ENCODE data around the gene LMTK3.
"Not testable (repeated sequence)": the region's sequence is repeated elsewhere in the genome, so short reads cannot be mapped to it uniquely, and the experiment has no call there.

The LMTK3 gene

GRCh38 chr19:48507911-48508439 lies 3.7 kb downstream of the LMTK3 start:
- DNase-seq, result no peak

DNA sequence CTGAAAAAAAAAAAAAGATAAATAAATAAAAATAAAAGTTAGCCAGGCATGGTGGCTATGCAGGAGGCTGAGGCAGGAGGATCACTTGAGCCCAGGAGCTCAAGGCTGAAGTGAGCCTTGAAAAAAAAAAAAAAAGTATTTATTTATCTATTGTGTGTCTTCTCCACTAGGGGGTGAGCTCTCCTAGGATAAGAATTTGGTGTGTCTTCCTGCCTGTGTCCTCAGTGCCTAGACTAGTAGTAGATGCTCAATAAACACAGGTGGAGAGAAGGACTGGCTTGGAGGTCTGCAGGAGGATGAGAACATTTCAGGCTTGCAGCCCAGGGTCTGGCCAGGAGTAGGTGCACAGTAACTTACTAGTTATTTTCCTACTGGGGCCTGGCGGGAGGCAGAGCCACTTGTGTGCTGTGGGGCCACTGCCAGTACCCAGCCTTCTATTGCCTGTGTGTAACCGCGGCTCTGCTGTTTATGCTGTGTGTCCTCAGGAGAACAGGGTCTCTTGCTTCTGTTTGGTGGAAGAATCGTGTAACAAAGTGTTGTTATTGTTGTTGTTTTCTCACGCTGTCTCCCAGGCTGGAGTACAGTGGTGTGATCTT lies 5.4 kb downstream of the LMTK3 start:
- no peak for DNase-seq

DNA sequence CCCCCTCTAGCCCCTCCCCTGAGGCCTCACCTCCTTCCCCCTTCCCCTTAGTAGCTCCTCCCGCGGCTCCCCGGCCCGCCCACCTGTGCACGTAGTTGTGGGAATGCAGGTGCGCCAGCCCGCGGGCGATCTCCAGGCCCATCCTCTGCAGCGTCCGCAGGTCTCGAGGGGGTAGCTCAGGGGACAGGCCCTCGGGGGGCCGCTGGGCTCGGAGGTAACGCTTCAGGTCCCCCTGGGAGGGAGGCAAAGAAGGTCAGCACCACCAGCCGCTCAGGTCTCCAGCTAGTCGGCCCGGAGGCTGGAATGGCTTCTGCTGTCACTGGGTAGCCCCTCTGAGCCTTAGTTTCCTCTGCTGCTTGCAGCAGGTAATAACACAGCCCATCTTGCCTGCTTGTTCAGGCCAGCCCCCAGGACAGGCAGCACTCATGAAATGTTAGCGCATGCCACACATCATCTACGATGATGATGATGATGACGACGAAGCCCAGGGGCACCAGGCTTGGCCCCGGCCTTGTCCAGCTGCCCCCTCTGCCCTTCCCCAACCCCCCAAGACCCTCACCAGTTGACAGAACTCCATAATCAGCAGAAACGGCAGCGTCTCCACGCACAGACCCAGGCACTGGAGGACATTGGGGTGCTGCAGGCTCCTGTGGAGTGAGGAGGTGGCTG lies 9.2 kb downstream of the LMTK3 start:
- DNase-seq, result peak; percentile 64

DNA sequence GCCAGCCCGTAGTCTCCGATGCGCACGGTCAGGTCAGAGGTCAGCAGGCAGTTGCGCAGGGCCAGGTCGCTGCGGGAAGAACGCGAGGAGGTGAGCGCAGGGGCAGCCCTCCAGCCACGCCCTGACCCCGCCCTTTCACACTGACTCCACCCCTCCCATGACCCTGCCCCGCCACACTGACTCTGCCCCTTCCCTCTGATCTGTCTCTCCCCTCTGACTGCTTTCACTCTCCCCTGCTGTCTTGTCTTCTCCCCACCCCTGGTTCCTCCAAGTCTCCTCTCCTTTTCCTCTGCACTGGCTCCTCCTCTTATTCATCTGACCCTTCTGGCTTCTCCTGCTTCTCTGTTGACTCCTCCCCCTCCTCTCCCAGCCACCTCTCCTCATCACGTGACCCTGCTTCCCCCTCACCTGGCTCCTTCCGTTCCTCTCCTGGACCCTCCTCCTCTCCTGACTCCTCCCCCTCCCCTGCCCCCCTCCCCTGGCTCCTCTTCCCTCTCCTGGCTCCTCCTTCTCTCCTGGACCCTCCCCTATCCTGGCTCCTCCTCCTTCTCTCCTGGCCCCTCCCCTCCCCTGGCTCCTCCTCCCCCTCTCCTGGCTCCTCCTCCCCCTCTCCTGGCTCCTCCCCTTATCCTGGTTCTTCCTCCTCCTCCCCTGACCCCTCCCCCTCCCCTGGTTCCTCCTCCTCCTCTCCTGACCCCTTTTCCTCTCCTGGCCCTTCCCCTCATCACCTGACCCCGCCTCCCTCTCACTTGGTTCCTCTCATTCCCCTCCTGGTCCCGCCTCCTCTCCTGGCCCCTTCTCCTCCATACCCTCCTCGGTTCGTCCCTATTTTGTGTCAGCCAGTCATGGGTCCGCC lies 9.9 kb downstream of the LMTK3 start:
- peak; percentile 51 for DNase-seq

DNA sequence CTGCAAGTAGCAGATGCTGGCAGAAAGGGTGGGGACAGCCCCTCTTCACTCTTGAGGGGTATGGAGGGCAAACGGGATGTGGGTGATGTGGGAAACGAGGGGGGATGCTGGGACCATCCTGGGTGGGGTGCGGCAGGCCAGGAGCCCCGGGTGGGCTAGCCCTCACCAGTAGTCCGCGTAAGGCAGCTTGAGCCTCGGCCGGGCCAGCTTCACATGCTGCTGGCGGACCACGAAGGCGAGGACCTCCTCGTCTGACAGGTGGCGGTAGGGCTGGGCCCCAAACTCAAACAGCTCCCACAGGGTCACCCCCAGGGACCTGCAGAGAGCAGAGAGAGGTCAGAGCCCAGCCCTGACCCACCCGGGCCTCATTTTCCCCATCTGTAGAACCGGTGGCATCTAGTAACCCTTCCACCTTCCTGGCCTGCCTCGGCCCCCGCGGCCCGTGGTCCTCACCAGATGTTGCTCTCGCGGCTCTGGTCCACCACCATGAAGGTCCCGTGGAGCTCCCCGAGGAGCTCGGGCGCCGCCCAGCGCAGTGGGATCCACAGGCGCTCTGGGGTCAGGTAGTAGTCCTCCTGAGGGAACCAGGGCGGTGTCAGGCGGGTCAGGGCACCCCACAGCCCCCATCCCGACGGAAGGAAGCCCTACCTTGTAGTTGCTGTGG lies 10.7 kb downstream of the LMTK3 start:
- no peak for DNase-seq

DNA sequence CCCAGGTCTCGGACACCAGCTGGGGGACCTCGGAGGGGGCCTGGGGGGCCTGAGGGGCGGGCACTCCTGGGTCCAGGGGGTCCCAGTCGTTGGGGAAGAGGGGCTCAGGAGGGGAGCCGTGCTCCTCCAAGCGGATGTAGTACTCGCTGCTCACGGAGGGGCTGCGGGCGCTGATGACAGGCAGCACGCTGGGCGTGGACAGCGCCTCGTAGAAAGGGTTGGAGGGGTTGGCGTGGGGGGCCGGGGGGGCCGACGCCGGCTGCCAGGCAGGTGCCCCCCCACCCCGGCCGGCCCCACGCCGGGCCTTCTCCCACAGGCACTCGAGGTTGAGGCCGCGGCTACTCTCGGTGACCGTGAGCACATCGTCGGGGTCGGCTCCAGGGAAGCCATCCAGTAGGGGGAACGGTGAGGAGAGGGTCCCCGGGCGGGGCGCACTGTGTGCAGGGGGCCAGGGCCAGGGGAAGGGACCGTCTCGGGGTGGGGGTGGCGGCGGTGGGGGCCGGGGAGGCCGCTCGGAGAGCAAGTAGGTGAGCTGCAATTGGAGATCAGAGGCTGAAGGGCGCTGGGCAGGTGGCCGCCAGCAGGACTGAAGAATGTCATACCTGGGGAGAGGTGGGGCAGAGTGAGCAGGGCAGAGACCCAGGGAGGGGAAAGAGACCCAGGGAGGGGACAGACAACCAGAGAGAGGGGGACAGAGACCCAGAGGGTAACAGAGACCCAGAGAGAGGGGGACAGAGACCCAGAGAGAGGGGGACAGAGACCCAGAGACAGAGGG lies 12.1 kb downstream of the LMTK3 start:
- no peak for DNase-seq

- no peak for DNase-seq
Measured at GRCh38 chr19:48498595-48499311, 12.9 kb downstream of the LMTK3 start.

- DNase-seq, result no peak
Measured at GRCh38 chr19:48497728-48498594, 13.7 kb downstream of the LMTK3 start.

DNA sequence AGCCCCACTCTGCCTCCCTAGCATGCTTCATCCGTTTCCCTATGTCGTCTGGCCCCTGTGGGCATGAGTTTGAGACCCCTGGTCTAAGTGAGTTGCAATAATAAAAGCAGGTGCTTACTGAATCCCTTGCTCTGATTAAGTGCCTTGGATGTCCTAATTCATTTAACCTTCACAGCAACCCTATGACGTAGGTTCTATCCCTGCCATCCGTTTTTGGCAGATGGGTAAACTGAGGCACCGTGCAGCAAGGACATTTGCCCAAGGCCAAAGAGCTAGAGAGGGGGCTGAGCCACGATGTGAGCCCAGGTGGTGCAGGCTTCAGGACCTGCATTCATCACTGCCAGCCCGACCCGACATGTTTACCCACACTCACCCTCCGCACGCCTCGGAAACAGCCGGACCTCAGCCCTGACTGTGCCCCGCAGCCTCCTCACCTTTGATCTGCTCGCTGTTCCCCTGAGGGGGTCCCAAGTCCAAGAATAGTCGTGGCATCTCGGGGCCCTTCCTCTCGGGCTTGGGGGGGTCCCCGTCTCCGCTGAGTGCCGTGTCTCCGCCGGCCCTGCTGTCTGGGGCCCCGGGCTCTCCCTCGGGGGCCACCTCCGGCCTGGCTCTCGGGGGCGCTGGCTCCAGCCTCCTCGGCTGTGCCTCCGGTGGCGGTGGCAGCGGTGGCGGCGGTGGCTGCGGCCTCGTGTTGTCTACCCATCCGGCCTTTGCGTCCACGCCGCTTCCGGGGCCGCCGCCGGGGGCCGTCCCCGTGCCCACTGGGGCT lies 14.5 kb downstream of the LMTK3 start:
- DNase-seq, result no peak

- DNase-seq, result no peak
Measured at GRCh38 chr19:48495396-48495795, 16.2 kb downstream of the LMTK3 start.

DNA sequence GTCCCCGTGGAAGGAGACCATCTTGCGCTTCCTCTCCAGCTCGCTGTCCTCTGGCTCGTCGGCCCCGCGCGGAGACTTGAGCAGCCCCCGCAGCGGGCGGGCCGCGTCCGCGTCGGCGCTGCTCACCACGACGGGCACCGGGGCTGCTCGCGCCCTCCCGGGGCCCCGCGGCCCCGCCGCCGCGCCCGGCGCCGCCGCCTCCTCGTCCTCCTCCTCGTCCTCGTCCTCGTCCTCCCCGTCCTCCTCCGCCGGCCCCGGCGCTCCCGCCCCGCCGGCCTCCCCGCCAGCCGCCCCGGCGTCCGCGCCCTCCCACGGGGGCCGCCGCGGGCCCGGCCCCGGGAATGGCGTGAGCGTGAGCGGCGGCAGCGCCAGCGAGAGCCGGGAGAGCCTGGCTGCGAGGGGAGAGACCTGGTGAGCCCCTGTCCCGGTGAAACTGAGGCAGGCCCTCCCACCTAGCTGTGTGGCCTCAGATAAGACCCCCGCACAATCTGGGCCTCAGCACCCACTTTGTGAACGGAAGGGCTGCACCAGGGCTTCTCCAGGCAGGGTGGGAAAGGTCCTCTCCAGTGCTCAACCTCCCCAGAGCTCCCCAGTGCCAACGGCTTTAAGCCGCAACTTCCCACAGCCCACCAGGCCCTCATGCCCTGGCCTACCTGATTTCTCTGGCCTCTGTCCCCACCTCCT lies 17.8 kb downstream of the LMTK3 start:
- no peak for DNase-seq

DNA sequence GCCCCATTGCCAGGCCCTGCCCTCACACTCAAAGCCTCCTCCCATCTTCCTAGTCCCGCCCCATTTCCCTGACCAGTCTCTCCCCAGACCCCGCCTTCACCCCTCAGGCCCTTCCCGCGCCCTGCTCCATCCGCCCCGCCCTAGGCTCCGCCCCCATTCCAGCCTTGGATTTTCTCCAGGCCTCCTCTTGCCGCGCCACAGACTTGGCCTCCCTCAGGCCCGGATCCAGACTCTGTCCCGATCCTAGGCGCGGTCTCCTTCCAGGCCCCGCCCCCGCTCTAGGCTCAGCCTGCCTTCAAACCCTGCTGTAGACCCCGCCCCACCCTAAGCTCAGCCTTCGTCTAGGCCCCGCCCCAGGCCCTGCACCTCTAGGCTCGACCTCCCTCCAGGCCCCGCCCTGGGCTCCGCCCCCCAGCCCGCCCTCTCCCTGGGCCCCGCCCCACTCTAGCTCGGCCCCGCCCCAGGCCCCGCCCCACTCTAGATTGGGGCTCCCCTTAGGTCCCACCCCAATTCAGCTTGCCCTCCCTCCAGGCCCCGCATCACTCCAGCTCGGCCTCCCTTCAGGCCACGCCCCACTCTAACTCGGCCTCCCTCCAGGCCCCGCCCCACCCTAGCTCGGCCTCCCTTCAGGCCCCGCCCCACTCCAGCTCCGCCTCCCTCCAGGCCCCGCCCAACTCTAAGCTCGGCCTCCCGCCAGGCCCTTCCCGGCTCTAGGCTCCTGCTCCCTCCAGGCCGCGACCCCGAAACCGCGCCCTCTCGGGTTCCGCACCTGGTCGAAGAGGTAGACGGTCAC lies 18.5 kb downstream of the LMTK3 start:
- DNase-seq, result peak; percentile 79

DNA sequence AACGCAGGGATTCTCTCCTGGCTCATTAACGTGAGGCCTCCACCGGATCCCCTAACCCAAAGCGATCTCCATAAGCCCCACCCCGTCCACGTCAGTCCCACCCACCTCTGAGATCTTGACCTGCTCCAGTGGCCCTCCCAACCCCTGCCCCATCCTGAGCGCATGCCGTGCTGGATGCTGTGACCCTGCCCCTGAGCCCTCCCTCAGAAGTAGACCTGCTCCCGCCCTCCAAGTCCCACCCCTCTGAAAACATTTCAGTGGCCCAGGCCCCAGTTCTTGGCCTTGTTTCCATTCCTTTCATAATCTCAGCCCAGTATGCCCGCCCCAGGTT lies 19.9 kb downstream of the LMTK3 start:
- no peak for DNase-seq

DNA sequence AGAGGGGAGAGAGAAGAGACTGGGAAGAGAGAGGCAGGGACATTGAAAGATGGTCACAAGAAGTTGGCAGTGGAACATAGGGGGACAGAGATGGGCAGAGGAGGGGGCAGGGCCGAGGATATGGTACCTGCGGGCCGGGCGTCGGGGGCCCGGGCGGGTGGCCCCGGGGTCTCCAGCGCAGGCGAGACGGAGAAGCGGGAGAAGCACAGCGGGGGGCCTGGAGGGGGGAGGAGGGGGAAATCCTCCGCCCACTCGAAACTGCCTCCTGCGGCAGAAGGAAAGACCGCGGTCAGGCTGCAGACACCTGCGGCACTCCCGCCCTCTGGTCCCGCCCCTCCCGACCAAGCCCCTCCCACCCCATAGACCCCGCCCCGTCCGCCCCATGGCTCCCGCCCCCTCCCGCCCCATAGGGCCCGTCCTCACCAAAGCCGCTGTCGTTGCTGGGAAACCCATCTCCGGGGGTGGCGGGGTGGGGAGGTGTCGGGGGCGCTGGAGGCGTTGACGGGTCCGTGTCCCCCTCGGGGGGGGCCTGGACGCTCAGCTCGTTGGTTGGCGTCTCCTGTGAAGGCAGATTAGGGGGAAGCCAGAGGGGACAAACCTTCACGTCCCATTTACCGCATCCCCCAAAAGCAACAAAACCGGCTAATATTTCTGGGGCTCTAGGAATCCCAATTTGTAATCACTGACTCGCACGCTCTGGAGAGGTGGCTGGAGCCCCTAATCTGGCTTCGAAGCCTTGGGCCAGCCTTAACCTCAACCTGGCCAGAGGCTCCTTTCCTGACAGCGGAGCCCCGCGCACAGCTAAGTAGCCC lies 20.4 kb downstream of the LMTK3 start:
- peak; percentile 51 for DNase-seq

DNA sequence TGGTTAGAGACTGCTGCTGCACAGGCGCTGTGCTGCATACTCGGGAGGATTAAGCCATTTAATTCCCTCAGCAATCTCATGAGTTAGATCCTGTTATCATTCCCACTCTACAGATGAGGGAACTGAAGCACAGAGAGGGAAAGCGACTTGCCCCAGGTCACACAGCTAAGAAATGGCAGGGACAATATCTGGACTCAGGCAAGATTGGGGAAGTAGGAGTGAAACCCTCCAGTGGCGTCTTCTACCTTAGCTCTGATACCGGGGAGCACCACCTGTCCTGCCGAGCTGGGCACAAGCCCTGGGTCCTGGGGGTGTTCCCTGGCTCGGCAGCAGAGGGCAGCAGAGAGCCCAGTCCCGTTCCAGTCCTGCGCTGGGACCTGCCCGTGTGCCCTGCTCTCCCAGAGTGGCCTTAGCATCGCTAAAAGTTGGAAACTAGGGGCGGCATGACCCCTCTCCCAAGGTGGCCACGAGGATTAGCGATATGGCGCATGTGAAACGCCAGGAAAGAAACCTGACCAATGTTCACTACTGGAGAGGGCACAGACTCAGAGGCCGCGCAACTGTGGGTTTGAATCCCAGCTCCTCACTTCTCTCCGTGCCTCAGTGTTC lies 21.9 kb downstream of the LMTK3 start:
- peak; percentile 83 for DNase-seq

DNA sequence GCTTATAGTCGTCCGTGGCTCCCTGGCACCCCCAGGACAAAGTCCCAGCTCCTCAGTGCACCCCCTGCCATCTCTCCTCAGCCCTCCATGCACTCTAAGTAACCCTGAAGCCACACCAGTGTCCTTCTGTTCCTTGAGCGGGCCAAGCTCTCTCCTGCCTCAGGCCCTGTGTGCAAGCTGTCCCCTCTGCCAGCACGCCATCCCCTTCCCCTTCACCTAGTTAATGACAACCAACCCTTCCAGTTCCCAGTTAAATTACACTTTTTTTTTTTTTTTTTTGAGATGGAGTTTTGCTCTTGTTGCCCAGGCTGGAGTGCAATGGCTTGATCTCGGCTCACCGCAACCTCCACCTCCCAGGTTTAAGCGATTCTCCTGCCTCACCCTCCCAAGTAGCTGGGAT lies 23.2 kb downstream of the LMTK3 start:
- not testable (repeated sequence) for DNase-seq

DNA sequence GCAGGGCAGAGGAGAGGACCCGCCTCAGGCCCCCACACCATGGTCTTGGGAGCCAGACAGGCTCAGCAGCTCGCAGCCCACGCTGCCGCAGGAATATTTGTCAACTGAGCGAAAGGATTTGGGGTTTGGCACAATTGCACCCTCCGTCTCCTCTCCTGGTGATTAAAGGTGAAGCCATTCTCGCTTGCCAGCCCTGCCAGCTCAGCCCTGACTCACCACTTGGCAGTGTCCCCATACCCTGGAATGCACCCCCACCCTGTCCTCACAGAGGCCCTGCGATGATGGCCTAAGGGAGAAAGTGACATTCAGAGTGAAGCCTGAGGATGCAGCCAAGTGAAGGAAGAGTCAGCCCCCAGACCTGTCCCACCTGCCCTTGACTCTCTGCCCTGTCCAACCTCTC lies 23.7 kb downstream of the LMTK3 start:
- no peak for DNase-seq

Measured in stimulated activated CD4-positive, alpha-beta T cell treated with anti-CD3 and anti-CD28 coated beads, Interleukin-12 subunit alpha, Interleukin-12 subunit beta, amount 100 ng/mL, for 4 hours (primary cell).